Psoas muscle (tissue), 8 donors: ENCODE results near the gene UBE4A. TPM values are rescaled to one million over a fixed set of nuclear protein-coding genes. Genes with fewer than 3 reads are reported as not detected.

ENCODE experiments used
- ATAC-seq, 4 donors: fragments of 200-7000 bp; cut with Tn5 transposase; one replicate each; pipeline ENCODE4 v1.9.1; 2020; ENCODE audit warnings: moderate library complexity in 3 of 4, mild to moderate bottlenecking in 2 of 4
- DNase-seq, 2 donors: peaks; one replicate each; pipeline ENCODE4 v3.0.0-alpha.2; 2020
- H3K27ac ChIP-seq: fragments of 200-600 bp; one replicate; pipeline ENCODE4 v1.8.0; 2022
- H3K27me3 ChIP-seq, 3 donors: fragments of 200-600 bp in 1 of 3; one replicate each; pipeline versions ENCODE4 v1.6.1 to v1.8.0; 2013 to 2022; ENCODE audit warnings: low read length in 2 of 3, mild to moderate bottlenecking in 2 of 3, moderate library complexity in 1 of 3; ENCODE audit not compliant: insufficient read depth in 3 of 3
- H3K36me3 ChIP-seq, 2 donors: fragments of 200-600 bp in 1 of 2; one replicate each; pipeline versions ENCODE4 v1.6.1 to v1.8.0; 2013 to 2022; ENCODE audit warnings: low read depth in 1 of 2, mild to moderate bottlenecking in 1 of 2, moderate library complexity in 1 of 2; ENCODE audit not compliant: insufficient read depth in 1 of 2
- H3K4me1 ChIP-seq: fragments of 200-600 bp; one replicate; pipeline ENCODE4 v1.8.0; 2022
- H3K4me3 ChIP-seq: fragments of 200-600 bp; one replicate; pipeline ENCODE4 v1.8.0; 2022; ENCODE audit warnings: mild to moderate bottlenecking
- H3K9me3 ChIP-seq: fragments of 200-600 bp; one replicate; pipeline ENCODE4 v1.8.0; 2022
- WGBS, 3 donors: extraction: QIAGEN DNeasy Blood & Tissue Kit; methylation state at CpG; one replicate each; pipeline versions ENCODE4 v1.1.6 to v1.1.7; 2013; 5-methylcytosine and 5-hydroxymethylcytosine counted together
- intact Hi-C, 2 donors: fragments of 100-400 bp; cut with DNase I; formaldehyde crosslinking; loops; one replicate each; pipeline versions ENCODE4 v1.11.0 to v1.14.2; 2022
- polyA plus RNA-seq, 3 donors: library from polyadenylated mRNA; stranded (reverse); fragments of 200-250 nt; gene quantifications; one replicate each; pipeline ENCODE4 v1.2.3, GENCODE V29; 2013
- total RNA-seq, 4 donors: library from RNA; stranded (reverse); fragmentation: NEBNext Ultra II Directional in 2 of 4; extraction: Animal tissue kit (Norgen Biotek cat#: 25700) in 2 of 4; gene quantifications; one replicate each; pipeline versions ENCODE4 v1.2.1 to v1.2.4, GENCODE V29; 2021 to 2023
- TF ChIP-seq, protein P1 (sequence below): fragments of 200-600 bp; IDR thresholded peaks from one replicate; pipeline ENCODE4 v1.8.0; 2022; ENCODE audit warnings: antibody characterized with exemption
- donor health status: healthy with polysubstance abuse.
- donor health status: DM: no; HTN: no; CAD: no; lungs with moderate emphysema.
- donor health status: Bipolar disorder and iron deficiency.
- donor health status: healthy.
- donor health status: DM: yes; HTN: yes; CAD: no.
- donor health status: DM: no; HTN: no; CAD: no.
- donor health status: DM: no; HTN: no; CAD: no.
- donor health status: DM: yes; HTN: yes; CAD: no.

UBE4A gene
- total and polyA plus RNA-seq, 7 donors = 15.0 to 42.3 (median 31.0) TPM

DNA sequence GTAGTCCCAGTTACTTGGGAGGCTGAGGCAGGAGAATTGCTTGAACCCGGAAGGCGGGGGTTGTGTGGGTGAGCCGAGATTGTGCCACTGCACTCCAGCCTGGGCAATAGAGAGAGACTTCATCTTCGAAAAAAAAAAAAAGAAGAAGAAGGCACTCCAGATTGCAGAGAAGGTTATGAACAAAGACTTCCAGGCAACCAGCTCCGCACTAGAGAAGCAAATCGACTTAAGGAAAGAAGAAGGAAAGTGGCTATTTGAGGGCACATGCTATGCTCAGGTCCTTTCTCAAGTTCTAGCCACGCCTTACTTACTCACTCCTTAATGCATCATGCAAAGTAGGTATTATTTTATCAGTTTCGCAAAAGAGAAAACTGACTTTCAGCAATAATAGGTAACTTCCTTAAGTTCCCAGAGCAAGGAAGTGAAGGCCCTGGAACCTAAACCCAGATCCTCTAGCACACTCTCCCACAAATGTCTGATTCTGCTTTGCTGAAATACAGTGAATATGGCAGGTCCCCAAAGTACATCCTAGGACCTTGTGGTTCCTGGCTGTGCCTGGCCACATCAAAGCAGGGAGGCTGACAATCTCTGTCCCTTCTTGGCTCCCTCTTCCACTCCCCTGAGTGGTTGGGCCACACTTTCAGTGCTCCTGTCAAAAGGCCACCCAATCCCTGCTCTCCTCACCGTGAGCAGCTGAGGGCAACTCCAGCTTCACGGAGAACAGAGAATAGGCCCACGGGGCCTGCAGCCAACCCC, 40.6 kb upstream of the UBE4A start:
- no peaks in the 10 kb centered on the region for H3K4me1 ChIP-seq
- no peak overlapping the region for H3K4me3 ChIP-seq
- DNase-seq (no peak), ATAC-seq (no peak)
- TF ChIP-seq, protein P1, sequence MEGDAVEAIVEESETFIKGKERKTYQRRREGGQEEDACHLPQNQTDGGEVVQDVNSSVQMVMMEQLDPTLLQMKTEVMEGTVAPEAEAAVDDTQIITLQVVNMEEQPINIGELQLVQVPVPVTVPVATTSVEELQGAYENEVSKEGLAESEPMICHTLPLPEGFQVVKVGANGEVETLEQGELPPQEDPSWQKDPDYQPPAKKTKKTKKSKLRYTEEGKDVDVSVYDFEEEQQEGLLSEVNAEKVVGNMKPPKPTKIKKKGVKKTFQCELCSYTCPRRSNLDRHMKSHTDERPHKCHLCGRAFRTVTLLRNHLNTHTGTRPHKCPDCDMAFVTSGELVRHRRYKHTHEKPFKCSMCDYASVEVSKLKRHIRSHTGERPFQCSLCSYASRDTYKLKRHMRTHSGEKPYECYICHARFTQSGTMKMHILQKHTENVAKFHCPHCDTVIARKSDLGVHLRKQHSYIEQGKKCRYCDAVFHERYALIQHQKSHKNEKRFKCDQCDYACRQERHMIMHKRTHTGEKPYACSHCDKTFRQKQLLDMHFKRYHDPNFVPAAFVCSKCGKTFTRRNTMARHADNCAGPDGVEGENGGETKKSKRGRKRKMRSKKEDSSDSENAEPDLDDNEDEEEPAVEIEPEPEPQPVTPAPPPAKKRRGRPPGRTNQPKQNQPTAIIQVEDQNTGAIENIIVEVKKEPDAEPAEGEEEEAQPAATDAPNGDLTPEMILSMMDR = no peak
- WGBS, 3 donors = 86 to 90% (median 89%) methylated on average over 11 of the region's 11 CpGs
- no peaks in the 10 kb centered on the region for H3K36me3 ChIP-seq
- no peak overlapping the region for H3K27ac ChIP-seq
- H3K27me3 ChIP-seq = peaks cover 0 to 15% (median 11%) of the 10 kb centered on the region in 3 donors
- intact Hi-C loops = no loop called here
- no peaks in the 10 kb centered on the region for H3K9me3 ChIP-seq

DNA sequence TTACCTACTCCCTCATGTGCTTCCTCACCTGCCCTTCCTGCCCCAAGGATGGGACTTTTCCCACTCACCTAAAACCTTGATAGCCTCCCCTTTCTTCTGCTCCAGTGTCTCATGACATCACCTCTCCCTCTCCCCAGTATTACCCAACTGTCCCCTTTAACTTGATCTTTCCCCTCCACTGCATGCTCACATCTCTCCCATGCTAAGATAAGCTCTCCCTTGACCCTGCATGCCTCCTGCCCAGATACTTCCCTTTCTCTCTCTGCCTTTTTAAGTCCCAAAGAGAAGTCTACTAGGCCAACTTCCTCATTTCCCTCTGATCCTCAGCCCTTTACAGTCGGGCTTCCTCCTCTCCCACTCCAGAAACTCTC, 40.1 kb upstream of the UBE4A start:
- TF ChIP-seq, protein P1 = no peak
- H3K36me3 ChIP-seq = no peaks in the 10 kb centered on the region
- DNase-seq (no peak), ATAC-seq (no peak)
- H3K9me3 ChIP-seq = no peaks in the 10 kb centered on the region
- peaks cover 0 to 11% (median 10%) of the 10 kb centered on the region in 3 donors for H3K27me3 ChIP-seq
- intact Hi-C loops = no loop called here
- no peaks in the 10 kb centered on the region for H3K4me1 ChIP-seq
- no peak overlapping the region for H3K27ac ChIP-seq
- H3K4me3 ChIP-seq = no peak overlapping the region
- 56 to 68% (median 61%) methylated on average over 1 of the region's 1 CpG for WGBS, 3 donors

DNA sequence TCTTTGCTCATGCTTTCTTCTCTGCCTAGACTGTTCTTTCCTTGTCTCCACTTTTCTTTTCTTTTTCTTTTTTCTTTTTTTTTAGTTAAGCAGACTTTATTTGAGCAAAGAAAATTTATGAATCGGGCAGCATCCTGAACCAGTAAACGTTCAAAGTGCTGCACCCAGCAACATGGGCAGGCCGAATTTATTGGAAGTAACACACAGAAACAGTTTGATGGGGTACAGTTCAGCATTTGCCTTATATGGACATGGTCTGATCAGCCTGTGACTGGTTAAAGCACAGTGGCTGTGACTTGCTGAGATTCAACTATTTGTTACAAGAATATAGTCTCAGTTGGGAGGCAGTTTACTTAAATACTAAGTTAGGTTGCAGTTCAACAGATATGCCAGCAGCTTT, 38.9 kb upstream of the UBE4A start:
- H3K9me3 ChIP-seq = no peaks in the 10 kb centered on the region
- DNase-seq (no peak), ATAC-seq (no peak)
- H3K27me3 ChIP-seq = peaks cover 0 to 5% (median 5%) of the 10 kb centered on the region in 3 donors
- no peak overlapping the region for H3K4me3 ChIP-seq
- TF ChIP-seq, protein P1 = no peak
- intact Hi-C loops = no loop called here
- no peaks in the 10 kb centered on the region for H3K4me1 ChIP-seq
- no peak overlapping the region for H3K27ac ChIP-seq
- no peaks in the 10 kb centered on the region for H3K36me3 ChIP-seq
- 80 to 84% (median 81%) methylated on average over 3 of the region's 3 CpGs for WGBS, 3 donors

DNA sequence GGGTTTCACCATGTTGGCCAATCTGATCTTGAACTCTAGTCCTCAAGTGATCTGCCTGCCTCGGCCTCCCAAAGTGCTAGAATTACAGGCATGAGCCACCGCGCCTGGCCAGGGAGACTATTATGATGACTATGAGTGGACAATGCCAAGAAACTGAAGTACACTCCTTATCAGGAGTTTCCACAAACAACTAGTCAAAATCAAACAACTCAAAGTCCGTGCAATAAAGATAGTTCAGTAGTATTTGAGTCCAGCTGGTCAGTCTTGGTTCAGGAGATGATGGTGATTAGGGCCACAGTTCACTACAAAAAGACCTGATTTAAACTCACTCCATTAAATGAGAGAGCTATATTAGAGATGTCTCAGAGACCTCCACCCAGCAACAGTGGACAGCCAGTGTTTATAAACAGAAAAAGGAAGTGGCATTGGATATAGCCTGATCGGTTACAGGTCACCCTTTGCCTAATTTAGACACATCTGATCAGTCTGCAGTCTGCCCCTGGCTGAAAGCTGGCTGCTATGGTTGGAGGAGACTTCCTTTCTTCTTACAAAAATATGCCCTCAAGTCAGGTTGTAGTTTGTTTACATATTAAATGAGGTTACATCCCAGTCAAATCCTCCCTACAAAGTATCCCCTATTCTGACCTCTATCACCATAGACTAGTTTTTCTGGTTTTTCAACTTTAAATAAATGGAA, 37.9 kb upstream of the UBE4A start:
- TF ChIP-seq, protein P1 = no peak
- Histone ChIP-seq H3K4me3 (no peak overlapping the region), H3K27me3 (peaks cover 0 to 3% (median 0%) of the 10 kb centered on the region in 3 donors), H3K9me3 (no peaks in the 10 kb centered on the region), H3K36me3 (no peaks in the 10 kb centered on the region), H3K4me1 (no peaks in the 10 kb centered on the region), H3K27ac (no peak overlapping the region)
- intact Hi-C loops = no loop called here
- ATAC-seq (no peak), DNase-seq (no peak)
- 52 to 80% (median 77%) methylated on average over 5 of the region's 5 CpGs for WGBS, 3 donors
